Stimulated activated CD4-positive, alpha-beta T cell treated with anti-CD3 and anti-CD28 coated beads, Interleukin-2, amount 100 ng/mL, for 24 hours (primary cell): Measurements from ENCODE around the gene DDX1.
"Not testable (repeated sequence)": the region's sequence is repeated elsewhere in the genome, so short reads cannot be mapped to it uniquely, and the experiment has no call there.

Source experiments
- DNase-seq, 2 donors: peaks; one replicate each; pipeline ENCODE4 v3.0.0-alpha.2; 2020

DDX1 gene

GRCh38 chr2:15617778-15618448 is 26.2 kb downstream of the DDX1 start:
- no peak for DNase-seq

GRCh38 chr2:15618449-15618855 is 26.8 kb downstream of the DDX1 start:
- DNase-seq: no peak

- no peak for DNase-seq
Observed at GRCh38 chr2:15619076-15619475, 27.4 kb downstream of the DDX1 start.

- no peak for DNase-seq
Observed at GRCh38 chr2:15619510-15619909, 27.8 kb downstream of the DDX1 start.

- DNase-seq: no peak
Observed at GRCh38 chr2:15619938-15620337, 28.3 kb downstream of the DDX1 start.

GRCh38 chr2:15620340-15620739 is 28.7 kb downstream of the DDX1 start:
- DNase-seq: no peak

- DNase-seq: no peak
Observed at GRCh38 chr2:15620857-15621471, 29.3 kb downstream of the DDX1 start.

GRCh38 chr2:15621472-15621870 is 29.8 kb downstream of the DDX1 start:
- DNase-seq: not testable (repeated sequence)

GRCh38 chr2:15622214-15622613 is 30.5 kb downstream of the DDX1 start:
- DNase-seq: no peak

- no peak for DNase-seq
Observed at GRCh38 chr2:15622614-15623480, 31.2 kb downstream of the DDX1 start.

- no peak for DNase-seq
Observed at GRCh38 chr2:15623481-15623796, 31.8 kb downstream of the DDX1 start.

- no peak for DNase-seq
Observed at GRCh38 chr2:15623898-15624541, 32.4 kb downstream of the DDX1 start.

- DNase-seq: no peak
Observed at GRCh38 chr2:15624903-15625302, 33.2 kb downstream of the DDX1 start.

GRCh38 chr2:15625344-15626036 is 33.8 kb downstream of the DDX1 start:
- no peak for DNase-seq

GRCh38 chr2:15626126-15626525 is 34.5 kb downstream of the DDX1 start:
- DNase-seq: no peak

- DNase-seq: no peak
Observed at GRCh38 chr2:15626967-15627366, 35.3 kb downstream of the DDX1 start.

GRCh38 chr2:15627817-15628684 is 36.4 kb downstream of the DDX1 start:
- DNase-seq: no peak

- DNase-seq: no peak
Observed at GRCh38 chr2:15628899-15629855, 37.5 kb downstream of the DDX1 start.

GRCh38 chr2:15630121-15630977 is 38.7 kb downstream of the DDX1 start:
- DNase-seq: no peak
